ENCODE measurements around the gene LYPD5. TPM values are rescaled to one million over a fixed set of nuclear protein-coding genes. Genes with fewer than 3 reads are reported as not detected.
A peak's percentile ranks its signal among the peaks of the same experiment; 100 is the strongest.

LYPD5 gene
- polyA plus RNA-seq, 1 donor, result 0.52 TPM

- DNase-seq, result no peak
Measured at GRCh38 chr19:43804432-43804831, 2.2 kb upstream of the LYPD5 start.

- DNase-seq, result no peak
Measured at GRCh38 chr19:43799502-43800142, 2.6 kb downstream of the LYPD5 start.

- no peak for DNase-seq
Measured at GRCh38 chr19:43798546-43799409, 3.5 kb downstream of the LYPD5 start.

- no peak for DNase-seq
Measured at GRCh38 chr19:43798026-43798545, 4.2 kb downstream of the LYPD5 start.

GRCh38 chr19:43797556-43797955 lies 4.7 kb downstream of the LYPD5 start:
- no peak for DNase-seq

- DNase-seq, result no peak
Measured at GRCh38 chr19:43797118-43797517, 5.1 kb downstream of the LYPD5 start.

- DNase-seq, result no peak
Measured at GRCh38 chr19:43790587-43790986, 11.7 kb downstream of the LYPD5 start.

GRCh38 chr19:43789029-43789428 lies 13.2 kb downstream of the LYPD5 start:
- DNase-seq, result no peak

GRCh38 chr19:43786665-43787064 lies 15.6 kb downstream of the LYPD5 start:
- DNase-seq, result no peak

GRCh38 chr19:43784981-43785808 lies 17.1 kb downstream of the LYPD5 start:
- DNase-seq, result peak; percentile 51

- no peak for DNase-seq
Measured at GRCh38 chr19:43784241-43784980, 17.8 kb downstream of the LYPD5 start.

- DNase-seq, result no peak
Measured at GRCh38 chr19:43783636-43784035, 18.6 kb downstream of the LYPD5 start.

- DNase-seq, result no peak
Measured at GRCh38 chr19:43782689-43783231, 19.5 kb downstream of the LYPD5 start.

- no peak for DNase-seq
Measured at GRCh38 chr19:43782311-43782660, 20.0 kb downstream of the LYPD5 start.

- DNase-seq, result no peak
Measured at GRCh38 chr19:43781630-43782310, 20.5 kb downstream of the LYPD5 start.

- DNase-seq, result no peak
Measured at GRCh38 chr19:43780706-43781525, 21.3 kb downstream of the LYPD5 start, which contains the start of gene KCNN4. KCNN4 (minus strand) TSS chr19:43780973; CDS start chr19:43780861, 112 bp downstream.

- DNase-seq, result no peak
Measured at GRCh38 chr19:43779820-43780219, 22.4 kb downstream of the LYPD5 start.

- no peak for DNase-seq
Measured at GRCh38 chr19:43779147-43779819, 23.0 kb downstream of the LYPD5 start.

GRCh38 chr19:43778651-43779050 lies 23.6 kb downstream of the LYPD5 start:
- DNase-seq, result no peak
